ENCODE measurements around the gene DOCK11. TPM values are rescaled to one million over a fixed set of nuclear protein-coding genes. Genes with fewer than 3 reads are reported as not detected.

Gene DOCK11
- polyA plus RNA-seq, 1 donor from 2014 or later, result 37.2 TPM

GRCh38 chrX:118685393-118685792, 189.8 kb downstream of the DOCK11 start:
- H3K9ac ChIP-seq (ENCODE audit: low read length), result no peak overlapping the region
- no peaks in the 10 kb centered on the region for H3K36me3 ChIP-seq (ENCODE audit: insufficient read depth, low read length)
- no peaks in the 10 kb centered on the region for H3K9me2 ChIP-seq (ENCODE audit: insufficient read depth, low read length)
- no peaks in the 10 kb centered on the region for H3K9me3 ChIP-seq (ENCODE audit: low read length)
- no peaks in the 10 kb centered on the region for H3F3A ChIP-seq (ENCODE audit: insufficient read depth, low read length, poor library complexity, severe bottlenecking)
- TF ChIP-seq TAF1 (IDR thresholded peaks at IDR 0.05; ENCODE audit: low read depth), result no peak
- no peak for TF ChIP-seq SMC3 (conservative IDR thresholded peaks at IDR 0.05; ENCODE audit: poor library complexity)
- no peak for TF ChIP-seq CTCF (IDR thresholded peaks at IDR 0.05; ENCODE audit: poor library complexity, severe bottlenecking)
- TF ChIP-seq REST (IDR thresholded peaks at IDR 0.05; ENCODE audit: borderline replicate concordance), result no peak
- no peak for TF ChIP-seq EP300 (conservative IDR thresholded peaks at IDR 0.05; ENCODE audit: poor library complexity, severe bottlenecking)
- TF ChIP-seq MXI1 (conservative IDR thresholded peaks at IDR 0.05; ENCODE audit: poor library complexity, severe bottlenecking), result no peak
- no peak for TF ChIP-seq POLR2AphosphoS5 (IDR thresholded peaks at IDR 0.05)
- TF ChIP-seq EZH2 (IDR thresholded peaks at IDR 0.05; ENCODE audit: borderline replicate concordance, insufficient read depth, low read length, poor library complexity, severe bottlenecking), result no peak
- TF ChIP-seq RAD21 (conservative IDR thresholded peaks at IDR 0.05), result no peak
- no peaks in the 10 kb centered on the region for H3K27me3 ChIP-seq (ENCODE audit: insufficient read depth, low read depth, low read length)
- H3K4me2 ChIP-seq (ENCODE audit: low read length), result no peak overlapping the region
- no peaks in the 10 kb centered on the region for H3K79me2 ChIP-seq (replicated peaks; ENCODE audit: insufficient read depth, low read length)
- no peak overlapping the region for H3K27ac ChIP-seq (ENCODE audit: low read length)
- no peaks in the 10 kb centered on the region for H4K20me1 ChIP-seq (ENCODE audit: insufficient read depth)
- no peak overlapping the region for H3K4me3 ChIP-seq (ENCODE audit: low read length)
- no peak overlapping the region for H2AFZ ChIP-seq (ENCODE audit: low read depth, low read length)

GRCh38 chrX:118688935-118689334, 193.3 kb downstream of the DOCK11 start:
- no peaks in the 10 kb centered on the region for H3K9me2 ChIP-seq (ENCODE audit: insufficient read depth, low read length)
- H4K20me1 ChIP-seq (ENCODE audit: insufficient read depth), result no peaks in the 10 kb centered on the region
- H3K36me3 ChIP-seq (ENCODE audit: insufficient read depth, low read length), result no peaks in the 10 kb centered on the region
- H3K79me2 ChIP-seq (replicated peaks; ENCODE audit: insufficient read depth, low read length), result no peaks in the 10 kb centered on the region
- no peaks in the 10 kb centered on the region for H3F3A ChIP-seq (ENCODE audit: insufficient read depth, low read length, poor library complexity, severe bottlenecking)
- H3K4me2 ChIP-seq (ENCODE audit: low read length), result no peak overlapping the region
- no peak overlapping the region for H3K4me3 ChIP-seq (ENCODE audit: low read length)
- no peaks in the 10 kb centered on the region for H3K27me3 ChIP-seq (ENCODE audit: insufficient read depth, low read depth, low read length)
- no peak overlapping the region for H3K27ac ChIP-seq (ENCODE audit: low read length)
- H3K9me3 ChIP-seq (ENCODE audit: low read length), result no peaks in the 10 kb centered on the region
- TF ChIP-seq SMC3 (conservative IDR thresholded peaks at IDR 0.05; ENCODE audit: poor library complexity) (no peak), TAF1 (IDR thresholded peaks at IDR 0.05; ENCODE audit: low read depth) (no peak), MXI1 (conservative IDR thresholded peaks at IDR 0.05; ENCODE audit: poor library complexity, severe bottlenecking) (no peak), REST (IDR thresholded peaks at IDR 0.05; ENCODE audit: borderline replicate concordance) (no peak), EZH2 (IDR thresholded peaks at IDR 0.05; ENCODE audit: borderline replicate concordance, insufficient read depth, low read length, poor library complexity, severe bottlenecking) (no peak)
- no peak overlapping the region for H2AFZ ChIP-seq (ENCODE audit: low read depth, low read length)
- no peak overlapping the region for H3K9ac ChIP-seq (ENCODE audit: low read length)

Measured in neural cell (in vitro differentiated cells).